DMS114 treated with DMSO at 0.1 percent for 48 hours (cell line): ENCODE data around the gene PCSK4.
"Not testable (repeated sequence)": the region's sequence is repeated elsewhere in the genome, so short reads cannot be mapped to it uniquely, and the experiment has no call there.

Source experiments
- DNase-seq: peaks from one replicate; lab custom pipeline; 2025; ENCODE audit not compliant: unreplicated experiment; lab: John Stamatoyannopoulos, UW

Gene PCSK4

DNA sequence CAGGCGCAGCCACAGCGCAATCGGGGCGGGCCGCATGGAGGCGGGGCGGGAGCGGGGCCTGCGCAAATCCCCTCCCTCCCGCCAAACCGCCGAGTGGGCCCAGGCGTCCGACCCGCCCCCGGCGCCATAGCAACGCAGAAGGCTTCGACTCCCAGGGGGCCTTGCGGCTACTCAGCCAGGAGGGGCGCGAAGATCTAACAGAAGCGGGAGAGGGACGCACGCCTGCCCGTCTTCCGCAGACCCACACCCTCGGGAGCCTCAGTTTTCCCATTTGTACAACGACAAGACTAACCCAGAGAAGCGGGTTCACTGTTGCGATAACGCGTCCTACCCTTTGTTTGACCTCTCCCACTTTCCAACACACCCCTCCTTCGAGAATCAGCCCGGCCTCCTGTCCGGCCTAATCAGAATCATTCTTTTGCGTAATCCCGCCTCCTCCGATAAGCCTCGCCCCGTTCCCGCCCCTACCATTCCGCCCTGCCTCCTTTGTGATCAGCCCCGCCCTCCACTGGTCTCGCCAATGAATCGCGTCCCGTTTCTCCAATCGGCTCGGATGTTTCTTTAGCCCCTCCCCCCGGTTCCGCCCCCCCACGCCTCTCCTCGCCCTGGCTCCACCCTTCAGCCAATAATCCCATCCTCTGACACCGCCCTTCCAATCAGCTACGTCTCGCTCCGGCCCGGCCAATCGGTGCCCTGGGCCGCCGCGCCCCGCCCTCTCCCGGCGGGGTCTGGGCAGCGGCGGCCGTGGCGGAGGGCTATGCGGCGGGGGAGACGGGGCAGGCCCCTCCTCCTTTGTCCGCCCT, at the start of gene PCSK4:
Gene PCSK4 (minus strand): TSS at position 40 of the 803 bp plus-strand sequence. CDS start 4 bp downstream, at position 36.
- DNase-seq: peak; percentile 93

DNA sequence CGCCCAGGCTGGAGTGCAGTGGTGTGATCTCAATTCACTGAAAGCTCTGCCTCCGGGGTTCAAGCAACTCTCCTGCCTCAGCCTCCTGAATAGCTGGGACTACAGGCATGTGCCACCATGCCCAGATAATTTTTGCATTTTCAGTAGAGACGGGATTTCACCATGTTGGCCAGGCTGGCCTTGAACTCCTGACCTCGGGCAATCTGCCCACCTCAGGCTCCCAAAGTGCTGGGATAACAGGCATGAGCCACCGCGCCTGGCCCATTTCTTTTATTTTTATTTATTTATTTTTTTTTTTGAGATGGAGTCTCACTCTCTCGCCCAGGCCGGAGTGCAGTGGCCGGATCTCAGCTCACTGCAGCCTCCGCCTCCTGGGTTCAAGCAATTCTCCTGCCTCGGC, 49.6 kb upstream of the PCSK4 start:
- DNase-seq: not testable (repeated sequence)

DNA sequence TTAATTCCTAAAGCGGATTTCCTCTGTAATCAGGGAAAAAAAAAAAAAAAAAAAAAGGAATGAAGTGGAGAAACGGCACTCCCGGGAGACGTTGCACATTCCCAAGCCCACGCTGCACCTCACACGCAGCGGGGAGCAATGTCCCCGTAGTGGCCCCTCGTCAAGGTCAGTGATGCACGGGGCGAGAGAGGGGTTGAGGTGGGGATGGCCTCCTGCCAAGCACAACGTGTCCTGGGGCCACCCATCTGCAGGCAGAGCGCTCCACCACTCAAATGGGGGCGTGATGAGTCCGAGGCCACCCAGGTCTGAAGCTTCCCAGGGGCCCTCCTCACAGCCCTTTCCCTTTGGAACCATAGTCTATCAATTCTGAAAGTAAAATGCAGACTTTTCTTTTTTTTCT, 48.8 kb upstream of the PCSK4 start:
- DNase-seq: no peak

DNA sequence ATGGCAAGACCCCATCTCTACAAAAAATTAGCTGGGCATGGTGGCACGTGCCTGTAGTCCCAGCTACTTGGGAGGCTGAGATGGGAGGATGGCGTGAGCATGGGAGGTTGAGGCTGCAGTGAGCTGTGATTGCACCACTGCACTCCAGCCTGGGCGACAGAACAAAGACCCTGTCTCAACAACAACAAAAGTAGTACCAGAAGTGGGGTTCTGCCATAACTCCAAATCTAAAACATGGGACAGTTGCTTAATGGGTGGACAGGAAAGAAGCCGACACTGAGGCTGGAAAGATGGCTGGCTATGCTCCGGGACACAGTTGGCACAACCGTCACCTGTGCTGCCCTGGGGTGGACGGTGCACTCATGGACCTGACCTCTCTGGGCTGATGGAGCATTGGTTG, 45.5 kb upstream of the PCSK4 start:
- not testable (repeated sequence) for DNase-seq

DNA sequence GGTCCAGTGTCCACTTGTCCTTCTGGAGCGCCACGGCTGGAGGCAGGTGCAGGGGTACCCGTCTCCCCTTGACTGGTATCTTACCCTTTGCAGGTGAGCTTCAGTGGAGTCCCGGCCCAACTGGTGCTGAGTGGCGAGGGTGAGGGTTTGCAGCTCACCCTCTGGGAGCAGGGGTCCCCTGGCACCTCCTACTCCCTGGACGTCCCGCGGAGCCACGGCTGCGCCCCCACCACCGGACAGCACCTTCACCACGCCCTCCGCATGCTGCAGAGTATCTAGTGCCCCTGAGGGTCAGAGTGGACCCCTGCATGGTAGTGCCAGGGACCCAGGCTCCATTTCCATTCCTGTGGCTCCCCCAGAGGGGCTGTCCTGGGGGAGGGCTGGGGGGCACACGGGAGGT, 44.8 kb upstream of the PCSK4 start:
- DNase-seq: no peak

DNA sequence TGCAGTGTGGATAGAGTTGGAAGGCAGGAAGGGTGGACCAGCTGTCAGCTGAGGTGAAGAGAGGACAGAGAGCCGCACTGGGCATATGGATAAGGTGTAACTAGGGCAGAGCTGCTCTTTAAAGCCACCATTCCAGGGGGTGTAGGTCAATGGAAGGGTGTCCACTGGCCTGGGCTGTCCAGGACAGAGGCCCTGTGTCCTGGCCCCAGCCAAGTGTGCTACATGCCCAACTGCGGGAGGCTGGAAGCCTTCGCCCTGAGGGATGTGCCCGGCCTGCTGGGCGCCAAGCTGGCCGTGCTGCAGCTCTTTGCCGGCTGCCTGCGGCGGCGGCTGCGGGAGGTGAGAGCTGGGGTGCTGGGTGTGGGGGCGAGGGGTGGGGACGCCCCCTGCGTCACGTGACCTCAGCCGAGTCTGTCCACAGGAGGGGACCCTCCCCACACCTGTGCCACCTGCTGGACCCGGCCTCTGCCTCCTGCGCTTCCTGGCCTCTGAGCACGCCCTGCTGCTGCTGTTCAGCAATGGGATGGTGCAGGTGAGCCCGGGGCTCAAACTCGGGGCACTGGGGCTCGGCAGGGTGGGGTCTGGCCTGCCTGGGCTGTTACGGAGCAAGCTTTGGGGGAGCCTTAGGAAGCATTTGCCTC, 43.5 kb upstream of the PCSK4 start:
- DNase-seq: no peak

DNA sequence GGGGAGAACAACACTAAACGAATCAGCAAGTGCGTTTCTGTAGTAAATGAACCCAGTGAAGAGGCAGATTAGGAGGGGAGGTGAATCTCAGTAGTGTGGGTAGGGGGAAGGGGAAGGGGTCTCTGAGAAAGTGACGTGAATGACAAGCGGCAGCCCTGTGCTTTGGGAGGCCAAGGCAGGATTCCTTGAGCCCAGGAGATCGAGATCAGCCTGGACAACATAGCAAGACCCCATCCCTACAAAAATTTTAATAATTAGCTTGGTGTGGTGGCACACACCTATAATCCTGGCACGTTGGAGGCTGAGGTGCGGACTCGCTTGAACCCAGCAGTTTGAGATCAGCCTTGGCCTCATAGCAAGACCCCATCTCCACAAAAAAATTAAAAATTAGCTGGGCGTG, 41.9 kb upstream of the PCSK4 start:
- no peak for DNase-seq

DNA sequence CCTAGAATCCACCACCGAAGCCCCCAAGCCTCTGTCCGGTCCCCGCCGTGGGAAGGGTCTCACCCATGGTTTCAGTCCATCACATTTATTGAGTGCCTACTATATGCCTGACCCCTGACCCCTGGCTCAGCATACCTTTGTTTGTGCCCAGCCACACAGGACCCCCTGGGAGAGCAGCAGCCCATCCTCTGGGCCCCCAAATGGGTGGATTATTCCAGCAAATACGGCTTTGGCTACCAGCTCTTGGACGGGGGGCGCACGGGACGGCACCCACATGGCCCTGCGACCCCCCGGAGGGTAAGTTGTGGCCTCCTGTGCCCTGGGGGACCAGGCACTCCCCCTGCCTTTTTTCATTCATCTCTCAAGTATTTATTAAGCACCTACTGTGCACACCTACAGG, 41.4 kb upstream of the PCSK4 start:
- no peak for DNase-seq

DNA sequence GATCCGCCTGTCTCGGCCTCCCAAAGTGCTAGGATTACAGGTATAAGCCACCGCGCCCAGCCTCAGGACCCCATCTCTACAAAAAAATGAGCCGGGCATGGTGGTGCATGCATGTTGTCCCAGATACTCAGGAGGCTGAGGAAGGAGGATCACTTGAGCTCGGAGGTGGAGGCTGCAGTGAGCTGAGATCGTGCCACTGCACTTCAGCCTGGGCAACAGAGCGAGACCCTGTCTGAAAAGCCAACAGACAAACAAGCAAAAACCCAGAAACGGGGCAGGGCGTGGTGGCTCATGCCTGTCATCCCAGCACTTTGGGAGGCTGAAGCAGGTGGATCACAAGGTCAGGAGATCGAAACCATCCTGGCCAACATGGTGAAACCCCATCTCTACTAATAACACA, 40.7 kb upstream of the PCSK4 start:
- DNase-seq: not testable (repeated sequence)

DNA sequence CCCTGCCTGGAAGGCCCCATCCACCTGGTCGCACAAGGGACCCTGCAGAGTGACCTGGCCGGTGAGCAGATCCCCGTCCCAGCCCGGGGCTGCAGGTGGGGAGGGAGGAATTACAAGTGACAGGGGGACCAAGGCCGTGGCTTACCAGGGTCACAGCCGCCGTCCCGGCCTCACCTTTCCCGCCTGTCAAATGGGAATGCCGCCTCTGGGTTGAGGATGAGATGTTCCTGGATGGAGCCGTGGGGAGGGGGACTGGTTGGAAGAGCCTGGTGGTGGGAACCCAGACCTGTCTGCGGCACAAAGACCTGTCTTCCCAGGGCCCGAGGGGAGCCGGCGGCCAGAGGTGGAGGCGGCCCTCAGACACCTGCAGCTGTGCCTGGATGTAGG, 39.3 kb upstream of the PCSK4 start:
- no peak for DNase-seq

DNA sequence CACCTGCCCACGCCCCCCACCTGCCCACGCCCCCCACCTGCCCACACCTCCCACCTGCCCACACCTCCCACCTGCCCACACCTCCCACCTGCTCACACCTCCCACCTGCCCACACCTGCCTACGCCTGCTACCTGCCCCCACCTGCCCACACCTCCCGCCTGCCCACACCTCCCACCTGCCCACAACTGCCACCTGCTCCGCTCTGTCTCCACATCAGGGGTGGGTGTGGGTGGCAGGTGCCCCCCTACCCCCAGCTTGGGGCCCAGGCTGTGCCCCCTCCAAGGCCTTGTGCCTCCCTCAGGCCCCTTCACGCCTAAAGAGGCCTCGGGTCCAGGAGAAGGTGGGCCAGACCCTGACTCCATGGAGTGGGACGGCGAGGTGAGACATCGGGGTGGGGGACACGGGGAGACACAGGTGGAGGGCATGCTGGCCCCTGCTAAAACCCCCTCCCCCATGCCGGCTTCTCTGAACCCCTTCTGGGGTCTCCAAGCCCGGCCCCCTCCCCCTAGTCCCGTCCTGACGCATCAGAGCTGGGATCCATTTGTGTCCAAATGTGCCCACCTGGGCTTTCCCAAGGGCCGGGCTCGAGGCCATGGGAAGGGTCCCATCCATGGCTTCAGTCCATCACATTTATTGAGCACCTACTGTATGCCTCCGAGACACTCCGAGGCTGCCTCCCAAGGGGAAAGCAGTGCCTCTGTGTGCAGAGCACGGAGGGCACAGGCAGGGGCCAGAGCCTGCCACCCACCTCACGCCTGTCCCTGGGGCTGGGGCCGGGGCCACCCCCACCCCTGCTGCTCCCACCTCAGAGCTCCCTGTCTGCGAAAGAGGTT, 38.7 kb upstream of the PCSK4 start:
- DNase-seq: no peak

DNA sequence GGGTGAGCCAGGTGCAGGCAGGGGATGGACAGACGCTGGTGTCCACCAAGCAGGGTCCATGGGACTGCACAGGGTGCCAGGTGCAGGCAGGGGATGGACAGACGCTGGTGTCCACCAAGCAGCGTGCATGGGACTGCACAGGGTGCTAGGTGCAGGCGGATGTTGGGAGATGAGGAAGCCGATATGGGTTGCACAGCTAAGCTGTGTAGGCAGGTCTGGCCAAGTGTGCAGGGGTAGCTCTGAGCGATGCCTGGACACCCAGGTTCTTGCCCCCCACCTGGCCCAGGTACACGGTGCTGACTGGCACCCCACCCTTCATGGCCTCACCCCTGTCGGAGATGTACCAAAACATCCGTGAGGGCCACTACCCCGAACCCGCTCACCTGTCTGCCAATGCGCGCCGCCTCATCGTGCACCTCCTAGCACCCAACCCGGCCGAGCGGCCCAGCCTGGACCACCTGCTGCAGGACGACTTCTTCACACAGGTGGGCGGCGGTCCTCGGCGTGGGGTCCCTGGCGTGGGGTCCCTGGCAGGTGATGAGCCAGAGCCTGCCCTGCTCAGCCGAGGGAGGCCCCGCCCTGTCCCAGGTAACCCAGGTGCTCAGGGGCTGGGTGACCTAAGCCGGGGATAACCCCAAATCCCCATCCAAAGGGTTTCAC, 37.6 kb upstream of the PCSK4 start:
- no peak for DNase-seq

DNA sequence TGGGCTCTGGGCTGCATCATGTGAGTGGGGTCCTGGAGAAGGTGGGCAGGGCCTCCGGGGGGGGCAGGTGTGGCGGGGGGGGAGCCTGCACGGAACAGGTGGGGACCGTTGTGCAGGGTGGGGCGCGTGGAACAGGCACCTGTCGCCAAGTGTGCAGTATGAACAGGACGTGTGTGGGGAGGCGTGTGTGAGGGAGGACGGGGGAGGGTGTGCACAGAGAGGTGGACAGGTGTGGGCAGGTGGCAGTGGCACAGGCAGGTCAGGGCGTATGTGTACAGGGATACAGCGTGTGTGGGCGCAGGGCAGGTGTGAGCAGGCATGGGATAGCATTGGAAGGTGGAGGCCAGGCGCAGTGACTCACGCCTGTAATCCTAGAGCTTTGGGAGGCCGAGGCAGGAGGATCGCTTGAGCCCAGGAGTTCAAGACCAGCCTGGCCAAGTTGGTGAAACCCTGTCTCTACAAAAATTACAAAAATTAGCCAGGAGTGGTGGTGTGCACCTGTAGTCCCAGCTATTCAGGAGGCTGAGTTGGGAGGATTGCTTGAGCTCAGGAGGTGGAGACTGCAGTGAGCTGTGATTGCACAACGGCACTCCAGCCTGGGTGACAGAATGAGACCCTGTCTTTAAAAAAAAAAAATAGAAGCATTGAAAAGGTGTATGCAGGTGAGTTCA, 37.0 kb upstream of the PCSK4 start:
- no peak for DNase-seq

DNA sequence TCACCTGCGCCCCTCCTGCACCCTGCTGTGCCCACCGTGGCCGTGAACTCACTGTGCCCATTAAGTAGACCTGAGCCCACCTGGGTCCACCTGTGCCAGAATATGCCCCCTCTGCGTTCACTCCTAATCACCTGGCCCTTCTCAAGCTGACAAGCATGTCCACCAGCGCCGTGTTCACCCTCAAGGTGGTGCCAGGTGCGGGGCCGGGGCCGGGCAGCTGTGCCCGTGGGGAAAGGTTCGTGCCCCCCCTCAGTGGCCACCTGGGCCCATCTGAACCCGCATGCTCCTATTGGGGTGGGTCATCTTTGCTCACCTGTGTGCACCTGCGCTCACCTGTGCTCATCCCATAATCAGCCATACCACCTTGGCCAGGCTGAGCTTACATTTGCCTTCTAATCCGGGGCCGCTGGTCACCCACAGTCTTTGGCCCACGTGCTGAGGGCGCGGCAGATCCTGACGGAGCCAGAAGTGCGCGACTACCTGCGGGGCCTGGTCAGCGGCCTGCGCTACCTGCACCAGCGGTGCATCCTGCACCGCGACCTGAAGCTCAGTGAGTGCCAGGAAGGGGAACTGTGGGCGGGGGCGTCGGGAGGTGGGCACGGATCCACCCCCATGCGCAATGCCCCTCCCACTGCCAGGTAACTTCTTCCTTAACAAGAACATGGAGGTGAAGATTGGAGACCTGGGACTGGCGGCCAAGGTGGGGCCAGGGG, 36.1 kb upstream of the PCSK4 start:
- DNase-seq: no peak

DNA sequence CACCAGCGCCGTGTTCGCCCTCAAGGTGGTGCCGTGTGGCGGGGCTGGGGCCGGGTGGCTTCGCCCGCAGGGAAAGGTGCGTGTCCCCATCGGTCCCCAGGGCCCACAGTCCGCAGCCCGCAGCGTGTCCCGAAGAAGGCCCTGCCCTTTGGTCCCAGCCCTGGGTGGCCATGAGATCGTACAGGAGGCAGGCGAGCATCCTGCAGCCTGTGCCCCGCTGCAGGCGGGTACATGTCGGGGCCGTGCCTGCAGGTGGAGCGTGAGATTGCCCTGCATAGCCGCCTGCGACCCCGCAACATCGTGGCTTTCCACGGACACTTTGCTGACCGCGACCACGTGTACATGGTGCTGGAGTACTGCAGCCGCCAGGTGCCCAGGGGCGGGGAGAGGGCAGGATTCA, 35.2 kb upstream of the PCSK4 start:
- DNase-seq: no peak

DNA sequence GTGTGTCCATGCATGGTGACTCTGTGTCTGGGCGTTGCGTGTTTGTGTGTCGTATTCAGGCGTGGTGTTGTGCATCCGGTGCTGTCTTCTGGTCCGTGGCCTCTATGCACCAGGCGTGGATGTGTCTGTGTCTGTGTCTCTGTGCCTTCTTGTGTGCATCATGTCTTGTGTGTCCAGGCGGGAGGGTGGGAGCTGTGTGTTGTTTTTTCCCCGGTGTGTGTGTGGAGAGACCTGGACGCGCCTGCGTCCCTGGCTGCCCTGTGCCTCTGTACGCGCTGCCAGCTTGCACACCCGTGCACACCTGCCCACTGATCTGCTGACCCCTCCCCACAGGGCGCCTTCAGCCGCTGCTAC, 34.8 kb upstream of the PCSK4 start:
- DNase-seq: no peak

DNA sequence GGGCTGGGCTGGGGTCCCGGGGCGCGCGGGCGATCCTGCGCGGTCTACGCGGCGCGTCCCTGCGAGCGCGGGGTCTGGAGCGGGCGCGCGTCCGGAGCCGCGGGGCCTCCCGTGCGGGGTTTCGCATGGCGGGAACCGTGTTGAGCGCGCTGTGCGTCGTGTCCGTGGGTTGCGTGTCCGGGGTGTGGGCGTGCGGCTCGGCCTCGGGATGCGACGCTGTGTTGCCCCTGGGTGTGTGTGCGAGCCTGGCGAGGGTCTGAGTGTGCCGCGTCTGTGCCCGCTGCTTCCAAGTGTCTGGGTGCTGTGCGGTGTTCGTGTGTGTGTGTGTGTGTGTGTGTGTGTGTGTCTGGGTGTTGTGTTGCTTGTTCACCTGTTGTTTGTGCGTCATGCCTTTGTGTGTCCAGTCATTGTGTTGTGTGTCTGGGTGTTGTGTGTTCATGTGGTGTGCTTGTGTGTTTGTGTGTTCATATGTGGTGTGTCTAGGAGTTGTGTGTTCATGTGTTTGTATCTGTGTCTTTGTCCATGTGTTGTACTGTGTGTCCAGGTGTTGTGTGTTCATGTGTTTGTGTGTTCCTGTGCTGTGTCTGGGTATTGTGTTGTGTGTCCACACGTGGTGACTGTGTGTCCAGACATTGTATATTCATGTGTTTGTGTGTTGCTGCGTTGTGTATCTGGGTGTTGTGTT, 34.3 kb upstream of the PCSK4 start:
- no peak for DNase-seq

DNA sequence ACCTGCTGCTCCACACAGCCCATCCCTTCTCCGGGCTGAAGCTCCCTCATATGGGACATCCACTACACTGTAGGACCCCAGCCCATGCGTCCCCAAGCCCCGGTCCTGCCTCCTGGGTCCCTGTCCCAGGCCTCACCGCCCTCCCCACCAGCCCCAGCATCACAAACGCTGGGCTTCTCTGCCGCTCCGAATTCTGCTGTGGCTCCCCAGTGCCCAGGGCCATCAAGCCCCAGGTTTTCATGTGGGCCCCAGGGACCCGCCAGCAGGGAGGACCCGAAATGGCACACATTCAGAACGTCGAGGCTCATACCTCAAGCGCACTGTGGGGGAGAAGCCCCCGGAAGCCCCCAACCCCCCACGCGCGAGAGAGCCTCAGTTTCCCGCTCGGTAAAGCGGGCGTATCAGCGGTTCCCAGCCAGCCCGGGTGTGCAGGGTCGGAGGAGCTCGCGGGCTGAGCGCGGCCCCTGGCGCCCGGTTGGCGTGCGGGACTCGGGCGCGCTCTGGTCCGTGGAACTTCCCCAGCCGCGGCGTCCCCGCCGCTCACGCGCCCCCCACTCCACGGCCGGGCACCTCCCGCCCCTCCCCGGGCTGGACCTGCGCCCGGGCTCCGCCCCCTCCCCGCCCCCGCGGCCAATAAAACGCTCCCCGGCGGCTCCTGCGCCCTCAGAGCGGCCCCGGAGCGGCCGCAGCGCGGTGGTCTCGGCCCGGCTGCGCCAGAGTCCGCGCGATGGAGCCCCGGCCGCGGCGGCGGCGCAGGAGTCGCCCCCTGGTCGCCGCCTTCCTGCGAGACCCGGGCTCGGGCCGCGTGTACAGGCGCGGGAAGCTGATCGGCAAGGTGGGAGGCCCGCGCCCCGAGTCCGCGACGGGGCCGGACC, 33.5 kb upstream of the PCSK4 start, which contains the start of gene PLK5:
Gene PLK5 (plus strand): TSS at position 666 of the 875 bp plus-strand sequence. CDS start 2,920 bp downstream, outside the sequence.
- no peak for DNase-seq

DNA sequence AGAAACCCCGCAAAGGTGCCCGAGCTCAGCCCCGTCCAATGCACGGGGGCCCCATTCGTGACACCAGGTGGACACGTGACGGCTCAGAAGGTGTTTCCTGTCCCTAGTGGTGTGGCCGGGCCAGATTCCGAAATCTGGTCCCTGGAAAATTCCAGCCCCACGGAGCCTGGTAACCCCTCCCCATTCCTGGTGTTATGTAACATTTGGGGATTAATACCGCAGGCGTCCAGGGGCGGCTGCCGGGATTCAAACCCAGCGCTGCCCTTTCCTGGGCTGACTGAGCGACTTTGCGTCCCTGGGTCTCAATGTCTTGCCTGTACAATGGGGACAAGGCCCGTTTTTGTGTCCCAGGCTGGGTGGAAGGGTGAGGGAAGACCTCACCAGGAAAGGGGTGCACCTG, 32.7 kb upstream of the PCSK4 start:
- no peak for DNase-seq
